Measurements from ENCODE around the gene GBX2. TPM values are rescaled to one million over a fixed set of nuclear protein-coding genes. Genes with fewer than 3 reads are reported as not detected.
A peak's percentile ranks its signal among the peaks of the same experiment; 100 is the strongest.

GBX2 gene
- total RNA-seq, 1 donor from 2014 or later, result not detected

DNA sequence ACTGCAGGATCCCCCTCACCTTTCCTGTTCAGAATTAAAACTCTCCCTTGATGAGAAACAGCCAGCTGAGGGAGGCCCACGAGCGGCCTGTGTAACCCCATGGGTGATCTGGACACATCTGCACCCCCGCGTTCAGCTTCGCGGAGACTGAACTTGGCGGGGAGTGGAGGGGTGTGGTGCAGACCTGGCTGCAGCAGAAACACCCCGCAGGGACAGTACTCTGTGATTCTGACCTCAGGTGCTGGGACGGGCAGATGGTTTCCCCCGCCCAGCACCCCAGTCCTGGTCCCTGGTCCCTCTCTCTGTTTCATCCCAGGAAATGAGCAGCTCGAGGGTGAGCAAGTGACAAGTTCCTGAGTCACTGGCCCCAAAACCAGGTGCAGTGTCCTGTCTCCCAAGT, 41.2 kb downstream of the GBX2 start:
- H3K27me3 ChIP-seq (ENCODE audit: control insufficient read depth, insufficient read depth, low read length), result no peaks in the 10 kb centered on the region
- TF ChIP-seq CTCF (IDR thresholded peaks at IDR 0.05; ENCODE audit: insufficient read depth, low read length, severe bottlenecking), result no peak
- H3K36me3 ChIP-seq (ENCODE audit: control insufficient read depth, insufficient read depth, low read length), result peaks cover 3% of the 10 kb centered on the region
- FAIRE-seq (no peak), DNase-seq (ENCODE audit: low read depth) (no peak)
- no peak overlapping the region for H3K4me3 ChIP-seq (ENCODE audit: low read depth, low read length)

GRCh38 chr2:236125541-236125940, 42.6 kb downstream of the GBX2 start:
- peaks cover 3% of the 10 kb centered on the region for H3K36me3 ChIP-seq (ENCODE audit: control insufficient read depth, insufficient read depth, low read length)
- H3K4me3 ChIP-seq (ENCODE audit: low read depth, low read length), result no peak overlapping the region
- TF ChIP-seq CTCF (IDR thresholded peaks at IDR 0.05; ENCODE audit: insufficient read depth, low read length, severe bottlenecking), result no peak
- no peaks in the 10 kb centered on the region for H3K27me3 ChIP-seq (ENCODE audit: control insufficient read depth, insufficient read depth, low read length)
- FAIRE-seq, result no peak
- no peak for DNase-seq (ENCODE audit: low read depth)

- TF ChIP-seq CTCF (IDR thresholded peaks at IDR 0.05; ENCODE audit: insufficient read depth, low read length, severe bottlenecking), result no peak
- no peak overlapping the region for H3K4me3 ChIP-seq (ENCODE audit: low read depth, low read length)
- H3K36me3 ChIP-seq (ENCODE audit: control insufficient read depth, insufficient read depth, low read length), result peaks cover 5% of the 10 kb centered on the region
- FAIRE-seq (no peak), DNase-seq (ENCODE audit: low read depth) (no peak)
- no peaks in the 10 kb centered on the region for H3K27me3 ChIP-seq (ENCODE audit: control insufficient read depth, insufficient read depth, low read length)
Measured at GRCh38 chr2:236124182-236124893, 43.8 kb downstream of the GBX2 start.

- peaks cover 5% of the 10 kb centered on the region for H3K36me3 ChIP-seq (ENCODE audit: control insufficient read depth, insufficient read depth, low read length)
- FAIRE-seq, result no peak
- H3K27me3 ChIP-seq (ENCODE audit: control insufficient read depth, insufficient read depth, low read length), result no peaks in the 10 kb centered on the region
- no peak for TF ChIP-seq CTCF (IDR thresholded peaks at IDR 0.05; ENCODE audit: insufficient read depth, low read length, severe bottlenecking)
- H3K4me3 ChIP-seq (ENCODE audit: low read depth, low read length), result no peak overlapping the region
- DNase-seq (ENCODE audit: low read depth), result no peak
Measured at GRCh38 chr2:236123716-236124115, 44.5 kb downstream of the GBX2 start.

- Histone ChIP-seq H3K27me3 (ENCODE audit: control insufficient read depth, insufficient read depth, low read length) (no peaks in the 10 kb centered on the region), H3K36me3 (ENCODE audit: control insufficient read depth, insufficient read depth, low read length) (peaks cover 5% of the 10 kb centered on the region), H3K4me3 (ENCODE audit: low read depth, low read length) (no peak overlapping the region)
- no peak for FAIRE-seq
- TF ChIP-seq CTCF (IDR thresholded peaks at IDR 0.05; ENCODE audit: insufficient read depth, low read length, severe bottlenecking), result no peak
- DNase-seq (ENCODE audit: low read depth), result no peak
Measured at GRCh38 chr2:236122236-236122635, 46.0 kb downstream of the GBX2 start.

- FAIRE-seq (no peak), DNase-seq (ENCODE audit: low read depth) (peak; percentile 19)
- Histone ChIP-seq H3K4me3 (ENCODE audit: low read depth, low read length) (no peak overlapping the region), H3K36me3 (ENCODE audit: control insufficient read depth, insufficient read depth, low read length) (peaks cover 5% of the 10 kb centered on the region), H3K27me3 (ENCODE audit: control insufficient read depth, insufficient read depth, low read length) (no peaks in the 10 kb centered on the region)
- TF ChIP-seq CTCF (IDR thresholded peaks at IDR 0.05; ENCODE audit: insufficient read depth, low read length, severe bottlenecking), result no peak
Measured at GRCh38 chr2:236121546-236121945, 46.6 kb downstream of the GBX2 start.

Measured in bronchial epithelial cell (primary cell).